Liver (tissue), 3 donors: ENCODE measurements around the gene CDC14A.

ENCODE experiments used
- CTCF ChIP-seq: fragments of 150-350 bp; IDR thresholded peaks from 2 replicates; pipeline ENCODE4 v1.5.1; 2017; ENCODE audit warnings: improper control_type of control experiment, low read depth, low read length; ENCODE audit not compliant: missing input control
- SP1 ChIP-seq: IDR thresholded peaks from 2 replicates; pipeline ENCODE4 v1.6.1; 2018; ENCODE audit warnings: antibody characterized with exemption, mild to moderate bottlenecking
- donor health status: healthy.
- donor health status: healthy.

GRCh38 chr1:100332331-100332730 is 20.0 kb upstream of the CDC14A start:
- no peak for TF ChIP-seq SP1
- no peak for TF ChIP-seq CTCF
